OCI-LY7 (cell line): ENCODE results near the gene GPR137C.

ENCODE experiments used
- EZH2phosphoT487 ChIP-seq: fragments of 200-600 bp; sonication (generic); IDR thresholded peaks from 2 replicates; pipeline ENCODE4 v1.6.1; 2018; ENCODE audit warnings: low read depth, borderline replicate concordance, mild to moderate bottlenecking, mixed run types, antibody characterized with exemption, low read length, moderate library complexity, mixed read lengths
- TF ChIP-seq, protein P1 (sequence below): fragments of 200-600 bp; sonication (generic); conservative IDR thresholded peaks from 2 replicates; pipeline ENCODE4 v1.5.1; 2014; ENCODE audit warnings: mild to moderate bottlenecking, antibody characterized with exemption, low read length, moderate library complexity, mixed read lengths

DNA sequence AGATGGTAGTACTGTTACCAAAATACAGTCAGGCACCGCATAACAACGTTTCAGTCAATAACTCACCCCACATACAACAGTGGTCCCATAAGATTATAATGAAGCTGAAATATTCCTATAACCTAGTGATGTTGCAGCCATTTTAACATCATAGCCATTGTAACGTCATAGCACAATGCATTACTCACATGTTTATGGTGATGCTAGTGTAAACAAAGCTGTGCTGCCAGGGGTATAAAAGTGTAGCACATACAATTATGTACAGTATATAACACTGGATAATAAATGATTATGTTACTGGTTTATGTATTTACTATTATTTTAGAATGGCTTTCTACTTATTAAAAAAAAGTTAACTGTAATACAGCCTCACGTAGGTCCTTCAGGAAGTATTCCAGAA lies 37.0 kb downstream of the GPR137C start:
- TF ChIP-seq, protein P1, sequence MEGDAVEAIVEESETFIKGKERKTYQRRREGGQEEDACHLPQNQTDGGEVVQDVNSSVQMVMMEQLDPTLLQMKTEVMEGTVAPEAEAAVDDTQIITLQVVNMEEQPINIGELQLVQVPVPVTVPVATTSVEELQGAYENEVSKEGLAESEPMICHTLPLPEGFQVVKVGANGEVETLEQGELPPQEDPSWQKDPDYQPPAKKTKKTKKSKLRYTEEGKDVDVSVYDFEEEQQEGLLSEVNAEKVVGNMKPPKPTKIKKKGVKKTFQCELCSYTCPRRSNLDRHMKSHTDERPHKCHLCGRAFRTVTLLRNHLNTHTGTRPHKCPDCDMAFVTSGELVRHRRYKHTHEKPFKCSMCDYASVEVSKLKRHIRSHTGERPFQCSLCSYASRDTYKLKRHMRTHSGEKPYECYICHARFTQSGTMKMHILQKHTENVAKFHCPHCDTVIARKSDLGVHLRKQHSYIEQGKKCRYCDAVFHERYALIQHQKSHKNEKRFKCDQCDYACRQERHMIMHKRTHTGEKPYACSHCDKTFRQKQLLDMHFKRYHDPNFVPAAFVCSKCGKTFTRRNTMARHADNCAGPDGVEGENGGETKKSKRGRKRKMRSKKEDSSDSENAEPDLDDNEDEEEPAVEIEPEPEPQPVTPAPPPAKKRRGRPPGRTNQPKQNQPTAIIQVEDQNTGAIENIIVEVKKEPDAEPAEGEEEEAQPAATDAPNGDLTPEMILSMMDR = no peak
- TF ChIP-seq EZH2phosphoT487 = no peak
